ENCODE measurements around the gene MACROD2.

The MACROD2 gene

DNA sequence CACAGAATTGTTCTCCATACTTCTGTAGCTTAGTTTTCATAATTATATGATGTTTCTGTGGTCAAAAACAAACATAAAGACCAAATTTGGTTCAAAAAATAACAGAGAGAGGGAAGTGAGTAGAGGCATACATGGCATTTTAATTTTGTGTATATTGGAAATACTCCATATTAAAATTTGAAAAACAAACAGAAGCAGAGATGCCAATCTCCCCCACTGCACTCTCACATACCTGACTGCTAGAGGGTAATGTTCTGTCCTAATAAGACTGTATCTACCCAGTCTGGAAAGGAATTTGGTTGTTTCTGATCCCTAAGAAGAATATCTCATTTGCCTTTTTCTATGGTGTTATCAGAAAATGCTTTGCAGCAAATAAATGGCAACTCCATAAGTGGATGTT lies 1301.1 kb downstream of the MACROD2 start:
- H3K4me3 ChIP-seq (ENCODE audit: low read depth, low read length): no peak overlapping the region
- TF ChIP-seq, protein P1, sequence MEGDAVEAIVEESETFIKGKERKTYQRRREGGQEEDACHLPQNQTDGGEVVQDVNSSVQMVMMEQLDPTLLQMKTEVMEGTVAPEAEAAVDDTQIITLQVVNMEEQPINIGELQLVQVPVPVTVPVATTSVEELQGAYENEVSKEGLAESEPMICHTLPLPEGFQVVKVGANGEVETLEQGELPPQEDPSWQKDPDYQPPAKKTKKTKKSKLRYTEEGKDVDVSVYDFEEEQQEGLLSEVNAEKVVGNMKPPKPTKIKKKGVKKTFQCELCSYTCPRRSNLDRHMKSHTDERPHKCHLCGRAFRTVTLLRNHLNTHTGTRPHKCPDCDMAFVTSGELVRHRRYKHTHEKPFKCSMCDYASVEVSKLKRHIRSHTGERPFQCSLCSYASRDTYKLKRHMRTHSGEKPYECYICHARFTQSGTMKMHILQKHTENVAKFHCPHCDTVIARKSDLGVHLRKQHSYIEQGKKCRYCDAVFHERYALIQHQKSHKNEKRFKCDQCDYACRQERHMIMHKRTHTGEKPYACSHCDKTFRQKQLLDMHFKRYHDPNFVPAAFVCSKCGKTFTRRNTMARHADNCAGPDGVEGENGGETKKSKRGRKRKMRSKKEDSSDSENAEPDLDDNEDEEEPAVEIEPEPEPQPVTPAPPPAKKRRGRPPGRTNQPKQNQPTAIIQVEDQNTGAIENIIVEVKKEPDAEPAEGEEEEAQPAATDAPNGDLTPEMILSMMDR (IDR thresholded peaks at IDR 0.05; ENCODE audit: insufficient read depth, low read depth, low read length, missing control alignments): no peak
- DNase-seq (ENCODE audit: low read depth): no peak

DNA sequence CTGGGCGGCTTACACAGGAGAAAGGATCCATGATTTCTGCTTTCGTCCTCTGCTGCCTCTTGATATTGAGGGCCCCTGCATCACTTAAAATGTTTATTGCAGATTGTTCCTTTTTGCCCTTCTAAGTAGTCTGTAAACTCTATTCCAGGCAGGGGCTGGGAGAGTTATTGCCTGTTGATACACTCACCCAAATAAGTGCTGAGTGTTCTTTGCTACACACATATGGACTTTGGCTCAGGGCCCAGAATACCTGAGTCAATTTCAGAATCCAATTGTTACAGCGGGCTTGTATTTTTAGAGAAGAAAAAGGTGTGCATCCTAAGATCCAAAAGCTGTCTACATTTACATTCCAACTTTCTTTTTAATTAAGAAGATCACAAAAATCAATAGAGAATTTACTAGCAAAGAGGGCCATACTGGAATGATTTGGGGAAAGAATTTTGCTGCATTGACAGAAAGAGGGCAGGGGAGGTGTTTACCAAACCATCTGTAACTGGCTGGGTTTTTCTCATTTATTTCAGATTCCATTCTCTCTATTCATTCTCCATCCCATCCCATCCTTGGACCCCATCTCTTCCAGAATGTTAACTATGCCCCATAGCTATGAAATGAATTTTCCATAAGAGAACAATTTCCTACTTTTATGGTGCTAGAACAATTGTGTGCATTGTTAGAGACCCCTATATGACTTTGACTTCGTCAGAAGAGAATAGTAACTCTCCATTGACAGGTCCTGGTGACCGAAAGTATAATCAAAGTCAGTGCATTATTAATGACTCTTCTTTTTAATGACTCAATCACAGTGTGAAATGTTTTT lies 1302.0 kb downstream of the MACROD2 start:
- TF ChIP-seq, protein P1 (IDR thresholded peaks at IDR 0.05; ENCODE audit: insufficient read depth, low read depth, low read length, missing control alignments): peak; percentile 1
- no peak for DNase-seq (ENCODE audit: low read depth)
- no peak overlapping the region for H3K4me3 ChIP-seq (ENCODE audit: low read depth, low read length)

DNA sequence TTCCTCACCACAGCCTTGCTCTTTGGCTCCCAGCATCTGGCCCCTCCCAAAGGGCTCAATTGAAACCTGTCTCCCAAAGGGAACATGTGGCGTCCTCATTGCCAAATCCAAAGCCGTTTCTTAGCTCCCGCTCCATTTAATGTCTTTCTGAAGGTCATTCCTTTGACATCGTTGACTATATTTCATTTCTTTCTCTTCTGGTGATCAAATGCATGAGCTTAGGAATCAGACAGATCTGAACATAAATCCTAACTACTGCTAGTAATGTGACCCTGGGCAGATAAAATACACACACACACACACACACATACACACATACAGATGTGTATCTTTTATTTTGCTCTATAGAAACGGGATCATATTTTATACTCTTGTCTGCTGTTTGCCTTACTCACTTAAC lies 1306.8 kb downstream of the MACROD2 start:
- TF ChIP-seq, protein P1 (IDR thresholded peaks at IDR 0.05; ENCODE audit: insufficient read depth, low read depth, low read length, missing control alignments): no peak
- DNase-seq (ENCODE audit: low read depth): no peak

DNA sequence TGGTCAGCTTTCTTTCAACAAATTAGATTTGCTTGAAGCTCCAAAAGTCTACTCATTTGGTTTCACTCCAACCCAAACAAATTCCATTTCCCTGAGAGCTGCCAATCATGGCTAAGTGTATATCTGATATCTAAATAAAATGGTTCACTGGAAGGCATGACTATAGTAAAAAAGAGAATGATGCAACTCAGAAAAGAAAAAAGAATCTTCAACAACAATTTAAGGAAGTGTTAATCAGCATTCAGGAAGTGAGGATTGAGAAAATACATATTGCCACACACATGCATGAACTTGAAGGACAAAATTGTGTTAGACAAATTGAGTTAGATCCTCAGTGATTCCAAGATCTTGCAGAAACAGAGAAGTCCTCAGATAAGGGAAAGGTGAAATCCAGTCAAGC lies 1315.0 kb downstream of the MACROD2 start:
- DNase-seq (ENCODE audit: low read depth): no peak
- TF ChIP-seq, protein P1 (IDR thresholded peaks at IDR 0.05; ENCODE audit: insufficient read depth, low read depth, low read length, missing control alignments): no peak

More for the DNA sequence above, 1306.8 kb downstream of the MACROD2 start:
- H3K4me3 ChIP-seq (ENCODE audit: low read depth, low read length): no peak overlapping the region

DNA sequence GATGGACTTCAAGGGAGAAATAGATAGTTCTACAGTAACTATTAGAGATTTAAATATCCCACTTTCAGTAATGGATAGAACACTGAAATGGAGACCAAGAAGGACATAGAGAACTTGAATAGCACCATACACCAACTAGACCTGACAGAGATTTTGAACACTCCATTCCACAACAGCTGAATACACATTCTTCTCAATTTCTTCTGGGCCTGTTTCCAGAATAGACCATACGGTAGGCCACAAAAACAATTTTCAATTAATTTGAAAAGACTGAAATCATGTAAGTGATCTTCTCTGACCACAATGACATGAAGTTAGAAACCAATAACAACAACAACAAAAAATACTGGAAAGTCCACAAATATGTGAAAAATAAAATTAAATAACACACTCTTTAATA lies 1321.2 kb downstream of the MACROD2 start:
- H3K4me3 ChIP-seq (ENCODE audit: low read depth, low read length): peak overlapping the region; percentile 8; the same call in 1 of the 2 replicates
- TF ChIP-seq, protein P1 (IDR thresholded peaks at IDR 0.05; ENCODE audit: insufficient read depth, low read depth, low read length, missing control alignments): no peak
- peak; percentile 48 for DNase-seq (ENCODE audit: low read depth)

More for the DNA sequence above, 1315.0 kb downstream of the MACROD2 start:
- no peak overlapping the region for H3K4me3 ChIP-seq (ENCODE audit: low read depth, low read length)

DNA sequence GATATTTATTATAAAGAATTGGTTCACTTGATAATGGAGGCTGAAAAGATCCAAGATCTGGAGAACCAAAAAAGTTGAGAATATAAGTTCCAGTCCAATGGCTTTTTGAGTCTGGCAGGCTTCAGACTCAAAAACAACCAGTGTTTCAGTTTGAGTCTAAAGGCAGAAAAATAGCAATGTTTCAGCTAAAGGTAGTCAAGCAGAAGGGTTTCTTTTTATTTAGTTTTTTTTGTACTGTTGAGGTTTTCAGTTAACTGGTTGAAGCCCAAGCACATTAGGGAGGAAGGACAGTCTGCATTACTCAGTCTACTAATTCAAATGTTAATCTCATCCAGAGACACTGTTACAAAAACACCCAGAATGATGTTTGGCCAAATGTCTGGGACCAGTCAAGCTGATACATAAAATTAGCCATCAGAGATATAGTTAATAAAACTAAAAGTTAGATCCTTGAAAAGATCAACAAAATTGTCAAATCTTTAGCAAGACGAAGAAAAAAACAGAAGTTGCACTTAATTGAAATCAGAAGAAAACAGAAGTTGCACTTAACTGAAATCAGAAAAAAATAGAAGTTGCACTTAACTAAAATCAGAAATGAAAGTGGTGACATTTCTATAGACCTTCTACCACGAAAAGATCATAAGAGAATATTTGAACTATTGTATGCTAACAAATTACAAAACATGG lies 1322.4 kb downstream of the MACROD2 start:
- H3K4me3 ChIP-seq (ENCODE audit: low read depth, low read length): peak overlapping the region; percentile 43
- TF ChIP-seq, protein P1 (IDR thresholded peaks at IDR 0.05; ENCODE audit: insufficient read depth, low read depth, low read length, missing control alignments): no peak

More for the DNA sequence above, 1322.4 kb downstream of the MACROD2 start:
- peak; percentile 85 for DNase-seq (ENCODE audit: low read depth)
